ENCODE data around the gene RUNDC1.

Gene RUNDC1

DNA sequence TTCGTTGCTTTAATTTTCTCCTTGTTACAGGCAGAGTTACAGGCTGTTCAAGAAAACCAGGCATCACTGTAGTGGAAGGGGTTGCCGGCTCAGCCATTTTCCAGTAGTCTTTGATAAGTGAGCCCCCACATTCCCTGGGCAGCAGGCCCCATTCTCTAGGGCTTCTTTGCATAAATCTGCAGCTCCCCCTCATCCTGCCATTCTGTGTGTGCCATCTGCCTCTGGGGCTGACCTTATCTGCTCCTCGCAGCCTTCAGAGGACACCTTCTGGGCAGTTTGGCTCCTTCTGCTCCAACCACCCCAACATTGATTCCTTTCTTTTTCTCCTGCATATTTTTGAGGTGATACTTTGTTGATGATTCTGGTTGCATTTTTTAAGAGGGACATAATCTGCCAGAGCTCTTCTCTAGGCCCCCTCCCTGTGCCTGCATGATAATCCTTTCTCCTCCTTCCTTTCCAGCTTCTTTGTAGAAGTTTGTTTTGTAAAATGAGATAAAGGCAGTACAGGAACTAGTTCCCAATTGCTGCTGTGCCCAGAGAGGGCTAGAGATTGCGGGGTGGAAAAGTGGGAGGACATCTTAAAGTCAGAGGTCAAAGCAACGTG is 61.8 kb downstream of the RUNDC1 start:
- DNase-seq (ENCODE audit: low read depth in 2 of 2), result no peak
